ENCODE measurements around the gene WDR4.

WDR4 gene

GRCh38 chr21:42855937-42856335 lies 23.4 kb downstream of the WDR4 start:
- DNase-seq (ENCODE audit: low read depth, low spot score), result no peak
- ChIA-PET CTCF (no interaction called here), POLR2A (no interaction called here)
- TF ChIP-seq CTCF (IDR thresholded peaks at IDR 0.05; ENCODE audit: insufficient read depth, low read length, missing control alignments), result no peak
- H3K4me3 ChIP-seq (ENCODE audit: low read depth, low read length), result no peak overlapping the region

- POLR2A ChIA-PET, result no interaction called here
- no peak for DNase-seq (ENCODE audit: low read depth, low spot score)
- H3K4me3 ChIP-seq (ENCODE audit: low read depth, low read length), result no peak overlapping the region
- TF ChIP-seq CTCF (IDR thresholded peaks at IDR 0.05; ENCODE audit: insufficient read depth, low read length, missing control alignments), result no peak
- CTCF ChIA-PET, result no interaction called here
Observed at GRCh38 chr21:42855171-42855936, 24.0 kb downstream of the WDR4 start.

GRCh38 chr21:42854246-42855010 lies 24.9 kb downstream of the WDR4 start:
- TF ChIP-seq CTCF (IDR thresholded peaks at IDR 0.05; ENCODE audit: insufficient read depth, low read length, missing control alignments), result no peak
- POLR2A ChIA-PET, result no interaction called here
- no peak overlapping the region for H3K4me3 ChIP-seq (ENCODE audit: low read depth, low read length)
- DNase-seq (ENCODE audit: low read depth, low spot score), result no peak
- CTCF ChIA-PET, result no interaction called here

GRCh38 chr21:42853621-42854020 lies 25.7 kb downstream of the WDR4 start:
- ChIA-PET CTCF (no interaction called here), POLR2A (no interaction called here)
- no peak overlapping the region for H3K4me3 ChIP-seq (ENCODE audit: low read depth, low read length)
- DNase-seq (ENCODE audit: low read depth, low spot score), result no peak
- TF ChIP-seq CTCF (IDR thresholded peaks at IDR 0.05; ENCODE audit: insufficient read depth, low read length, missing control alignments), result no peak

GRCh38 chr21:42852925-42853570 lies 26.3 kb downstream of the WDR4 start:
- no peak for TF ChIP-seq CTCF (IDR thresholded peaks at IDR 0.05; ENCODE audit: insufficient read depth, low read length, missing control alignments)
- ChIA-PET POLR2A (no interaction called here), CTCF (no interaction called here)
- H3K4me3 ChIP-seq (ENCODE audit: low read depth, low read length), result no peak overlapping the region
- no peak for DNase-seq (ENCODE audit: low read depth, low spot score)

All from AG04449 (cell line).